SU-DHL-6 (cell line): Measurements from ENCODE around the gene SYT2.

Experiments used
- H2AFZ ChIP-seq: fragments of 200-600 bp; sonication (generic); 2 replicates; pipeline ENCODE4 v1.6.1; 2014; ENCODE audit warnings: low read depth, mild to moderate bottlenecking, moderate library complexity, mixed read lengths, antibody characterized with exemption, low read length; ENCODE audit not compliant: severe bottlenecking
- H3F3A ChIP-seq: fragments of 200-600 bp; shearing (Covaris generic); 2 replicates; pipeline ENCODE4 v1.6.0; 2016; ENCODE audit warnings: antibody characterized with exemption, mild to moderate bottlenecking; ENCODE audit not compliant: insufficient read depth
- H3K27ac ChIP-seq: fragments of 200-600 bp; sonication (generic); 2 replicates; pipeline ENCODE4 v1.5.1; 2016; ENCODE audit warnings: low read depth, mild to moderate bottlenecking, low read length, moderate library complexity, mixed read lengths
- H3K27me3 ChIP-seq: fragments of 200-600 bp; sonication (generic), shearing (Covaris generic); 2 replicates; pipeline ENCODE4 v1.6.0; 2014; ENCODE audit warnings: mild to moderate bottlenecking, low read length
- H3K36me3 ChIP-seq: fragments of 200-600 bp; sonication (generic); 2 replicates; pipeline ENCODE4 v1.6.1; 2014; ENCODE audit warnings: mild to moderate bottlenecking, low read length, mixed read lengths
- H3K4me2 ChIP-seq: fragments of 300-600, 200-600 bp; shearing (Covaris generic), sonication (generic); 2 replicates; pipeline ENCODE4 v1.6.0; 2014; ENCODE audit warnings: low read length, low read depth, mild to moderate bottlenecking; ENCODE audit not compliant: poor library complexity, severe bottlenecking
- H3K4me3 ChIP-seq: fragments of 200-600 bp; sonication (generic); 2 replicates; pipeline ENCODE4 v1.5.1; 2014; ENCODE audit warnings: antibody characterized with exemption, low read length, mild to moderate bottlenecking, mixed read lengths; ENCODE audit not compliant: insufficient read depth, poor library complexity, severe bottlenecking
- H3K79me2 ChIP-seq: fragments of 200-600 bp; sonication (generic); 2 replicates; pipeline ENCODE4 v1.6.1; 2014; ENCODE audit warnings: mild to moderate bottlenecking, low read length, moderate library complexity; ENCODE audit not compliant: insufficient read depth
- H3K9ac ChIP-seq: fragments of 200-600 bp; sonication (generic); 2 replicates; pipeline ENCODE4 v1.7.0; 2014; ENCODE audit warnings: mild to moderate bottlenecking, low read length
- H3K9me2 ChIP-seq: fragments of 200-600 bp; sonication (generic); replicated peaks from 2 replicates; pipeline ENCODE4 v1.6.1; 2014; ENCODE audit warnings: low read length; ENCODE audit not compliant: insufficient read depth
- H3K9me3 ChIP-seq: fragments of 200-600 bp; sonication (generic); 2 replicates; pipeline ENCODE4 v1.6.1; 2014; ENCODE audit warnings: low read length, mixed read lengths; ENCODE audit not compliant: insufficient read depth
- H4K20me1 ChIP-seq: fragments of 200-600 bp; sonication (generic); 2 replicates; pipeline ENCODE4 v1.6.1; 2014; ENCODE audit warnings: low read depth, mild to moderate bottlenecking, antibody characterized with exemption, low read length, moderate library complexity, mixed read lengths
- EZH2phosphoT487 ChIP-seq: fragments of 200-600 bp; sonication (generic), shearing (Covaris generic); conservative IDR thresholded peaks from 2 replicates; pipeline ENCODE4 v1.6.1; 2018; ENCODE audit warnings: mild to moderate bottlenecking, antibody characterized with exemption, low read length, moderate library complexity, mixed read lengths
- TF ChIP-seq, protein P1 (sequence below): fragments of 200-600 bp; sonication (generic); IDR thresholded peaks from one replicate; pipeline ENCODE4 v1.5.1; 2017; ENCODE audit warnings: antibody characterized with exemption, mild to moderate bottlenecking, low read length, moderate library complexity; ENCODE audit not compliant: insufficient read depth, poor library complexity, severe bottlenecking

Gene SYT2

DNA sequence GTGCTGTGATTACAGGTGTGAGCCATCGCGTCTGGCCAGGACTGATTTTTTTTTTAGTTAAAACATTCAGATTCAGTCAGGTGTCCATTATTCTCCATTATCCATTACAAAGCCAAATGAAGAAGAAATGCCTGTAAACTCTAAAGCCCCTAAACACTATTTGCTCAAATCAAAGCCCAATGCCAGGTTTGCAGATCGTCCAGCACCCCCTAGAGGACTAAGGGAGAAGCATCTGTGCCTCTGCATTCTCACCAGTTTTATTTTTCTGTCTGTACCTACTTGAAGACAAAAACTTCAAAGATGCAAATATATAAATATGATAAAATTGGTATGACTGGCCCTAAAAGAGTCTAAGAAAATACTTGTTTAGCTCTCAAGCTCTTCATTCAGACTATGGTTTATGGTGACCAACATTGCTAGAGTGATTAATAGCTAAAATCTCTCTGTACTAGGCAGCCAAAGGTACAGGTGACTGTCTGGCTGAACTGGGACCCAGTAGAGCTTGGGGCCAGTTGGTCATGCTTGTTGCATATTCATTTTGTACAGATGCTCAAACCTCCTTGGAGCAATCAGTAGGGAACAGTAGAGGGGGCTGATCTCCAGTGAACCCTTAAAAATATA is 138.4 kb downstream of the SYT2 start:
- no peaks in the 10 kb centered on the region for H4K20me1 ChIP-seq
- H3K4me2 ChIP-seq, result no peak overlapping the region
- H3K9ac ChIP-seq, result no peak overlapping the region
- no peak overlapping the region for H3K4me3 ChIP-seq
- no peaks in the 10 kb centered on the region for H3K79me2 ChIP-seq
- H3K27ac ChIP-seq, result no peak overlapping the region
- no peak for TF ChIP-seq EZH2phosphoT487
- TF ChIP-seq, protein P1, sequence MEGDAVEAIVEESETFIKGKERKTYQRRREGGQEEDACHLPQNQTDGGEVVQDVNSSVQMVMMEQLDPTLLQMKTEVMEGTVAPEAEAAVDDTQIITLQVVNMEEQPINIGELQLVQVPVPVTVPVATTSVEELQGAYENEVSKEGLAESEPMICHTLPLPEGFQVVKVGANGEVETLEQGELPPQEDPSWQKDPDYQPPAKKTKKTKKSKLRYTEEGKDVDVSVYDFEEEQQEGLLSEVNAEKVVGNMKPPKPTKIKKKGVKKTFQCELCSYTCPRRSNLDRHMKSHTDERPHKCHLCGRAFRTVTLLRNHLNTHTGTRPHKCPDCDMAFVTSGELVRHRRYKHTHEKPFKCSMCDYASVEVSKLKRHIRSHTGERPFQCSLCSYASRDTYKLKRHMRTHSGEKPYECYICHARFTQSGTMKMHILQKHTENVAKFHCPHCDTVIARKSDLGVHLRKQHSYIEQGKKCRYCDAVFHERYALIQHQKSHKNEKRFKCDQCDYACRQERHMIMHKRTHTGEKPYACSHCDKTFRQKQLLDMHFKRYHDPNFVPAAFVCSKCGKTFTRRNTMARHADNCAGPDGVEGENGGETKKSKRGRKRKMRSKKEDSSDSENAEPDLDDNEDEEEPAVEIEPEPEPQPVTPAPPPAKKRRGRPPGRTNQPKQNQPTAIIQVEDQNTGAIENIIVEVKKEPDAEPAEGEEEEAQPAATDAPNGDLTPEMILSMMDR, result peak; percentile 89
- H3K36me3 ChIP-seq, result no peaks in the 10 kb centered on the region
- H3F3A ChIP-seq, result no peaks in the 10 kb centered on the region
- H3K9me3 ChIP-seq, result no peaks in the 10 kb centered on the region
- no peak overlapping the region for H2AFZ ChIP-seq
- H3K9me2 ChIP-seq, result no peaks in the 10 kb centered on the region
- H3K27me3 ChIP-seq, result no peaks in the 10 kb centered on the region

DNA sequence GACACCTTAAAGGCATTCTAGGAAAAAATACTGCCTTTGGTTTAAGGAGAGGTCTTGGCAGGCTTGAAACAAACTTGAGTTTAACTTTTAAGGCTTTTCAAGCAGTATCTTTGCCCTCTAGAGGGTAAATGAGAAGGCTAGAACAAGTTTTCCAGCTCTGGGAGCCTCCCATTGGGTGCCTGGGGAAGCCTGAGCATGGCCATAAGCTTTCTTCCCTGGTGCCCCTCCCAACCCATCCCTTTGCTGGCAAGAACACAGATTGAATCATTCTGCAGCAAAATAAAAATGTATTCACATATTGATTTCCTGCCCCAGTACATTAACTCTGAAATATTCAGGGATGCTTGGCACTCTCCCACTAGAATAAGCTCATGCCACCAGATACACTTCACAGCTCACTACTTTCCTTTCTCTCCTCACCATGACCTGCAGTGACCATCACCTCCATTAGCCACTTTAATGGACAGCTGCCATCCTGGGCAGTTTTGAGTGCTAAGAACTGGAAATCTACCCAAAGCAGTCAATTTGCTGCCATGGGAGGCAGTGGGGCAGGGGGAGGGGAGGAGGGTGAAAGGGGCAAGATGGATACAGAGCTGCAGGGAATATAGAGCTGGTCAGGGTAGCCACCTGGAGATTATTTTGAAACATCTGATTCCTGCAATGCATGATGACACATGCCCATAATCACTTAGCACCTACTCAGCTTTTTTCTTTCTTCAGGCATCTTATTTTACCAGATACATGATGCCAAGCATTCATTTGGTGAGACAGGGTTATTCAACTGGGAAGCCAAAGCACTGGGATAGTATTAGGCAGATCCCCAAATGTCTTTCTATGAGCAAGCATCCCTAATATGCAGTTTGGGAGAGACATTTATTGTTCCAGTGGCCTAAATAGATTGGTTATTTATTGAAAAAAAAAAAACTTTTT is 140.6 kb downstream of the SYT2 start:
- H3K27me3 ChIP-seq, result no peaks in the 10 kb centered on the region
- TF ChIP-seq EZH2phosphoT487, result no peak
- TF ChIP-seq, protein P1, result no peak
- H3K27ac ChIP-seq, result no peak overlapping the region
- no peaks in the 10 kb centered on the region for H3K36me3 ChIP-seq
- no peak overlapping the region for H3K4me3 ChIP-seq
- H3K9ac ChIP-seq, result no peak overlapping the region
- no peaks in the 10 kb centered on the region for H3F3A ChIP-seq
- no peak overlapping the region for H2AFZ ChIP-seq
- H4K20me1 ChIP-seq, result no peaks in the 10 kb centered on the region
- no peaks in the 10 kb centered on the region for H3K9me3 ChIP-seq
- no peaks in the 10 kb centered on the region for H3K9me2 ChIP-seq
- H3K79me2 ChIP-seq, result no peaks in the 10 kb centered on the region
- H3K4me2 ChIP-seq, result no peak overlapping the region

DNA sequence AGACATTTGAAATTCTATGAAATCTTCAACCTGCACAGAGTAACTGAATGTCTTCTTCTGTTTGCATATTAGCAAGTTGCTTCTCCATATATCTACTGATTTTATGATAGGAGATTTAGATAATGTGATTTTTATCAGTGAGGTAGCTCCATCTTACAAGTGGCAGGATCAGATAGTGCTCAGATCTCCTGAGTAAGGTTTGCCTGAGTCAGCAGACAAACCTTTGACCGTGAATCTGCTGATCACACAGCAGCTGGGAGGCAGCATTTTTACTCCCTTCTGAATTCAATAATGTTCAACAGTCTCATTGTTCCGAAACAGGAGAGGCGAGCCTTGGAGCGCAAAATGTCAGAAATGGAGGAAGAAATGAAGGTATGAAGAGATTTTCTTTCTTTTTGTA is 141.4 kb downstream of the SYT2 start:
- Histone ChIP-seq H3K9ac (no peak overlapping the region), H3K79me2 (no peaks in the 10 kb centered on the region), H3K4me3 (no peak overlapping the region), H4K20me1 (no peaks in the 10 kb centered on the region), H3K27me3 (no peaks in the 10 kb centered on the region), H3K9me3 (no peaks in the 10 kb centered on the region), H3K9me2 (no peaks in the 10 kb centered on the region), H3K27ac (no peak overlapping the region), H2AFZ (no peak overlapping the region), H3F3A (no peaks in the 10 kb centered on the region), H3K36me3 (no peaks in the 10 kb centered on the region), H3K4me2 (no peak overlapping the region)
- TF ChIP-seq, protein P1, result no peak
- no peak for TF ChIP-seq EZH2phosphoT487
